HL-60 (cell line): ENCODE data around the gene RCOR3.
A peak's percentile ranks its signal among the peaks of the same experiment; 100 is the strongest.

Experiments
- DNase-seq, 2 experiments: peaks; one replicate each; pipeline ENCODE4 v3.0.0-alpha.2; 2010 to 2020; ENCODE audit warnings: low read depth in 1 of 2, low spot score in 1 of 2
- H3K27ac ChIP-seq: fragments of 250-450 bp; sonication (Bioruptor Pico); replicated peaks from 2 replicates; pipeline ENCODE4 v1.5.1; 2020; ENCODE audit warnings: mild to moderate bottlenecking, moderate library complexity
- H3K27me3 ChIP-seq: fragments of 250-450 bp; sonication (Bioruptor Pico); 2 replicates; pipeline ENCODE4 v1.5.1; 2021; ENCODE audit warnings: mild to moderate bottlenecking, moderate library complexity; ENCODE audit not compliant: insufficient read depth, poor library complexity, severe bottlenecking
- H3K4me3 ChIP-seq: replicated peaks from 2 replicates; pipeline ENCODE4 v1.5.1; 2011; ENCODE audit warnings: mild to moderate bottlenecking, control low read depth, low read length; ENCODE audit not compliant: insufficient read depth
- CTCF ChIP-seq: IDR thresholded peaks from one replicate; pipeline ENCODE4 v1.5.1; 2011; ENCODE audit warnings: low read length, control low read depth, inconsistent platforms; ENCODE audit not compliant: insufficient read depth
- GABPA ChIP-seq: IDR thresholded peaks from 2 replicates; pipeline ENCODE4 v1.6.1; 2012; ENCODE audit warnings: low read depth
- POLR2AphosphoS5 ChIP-seq: IDR thresholded peaks from 2 replicates; pipeline ENCODE4 v1.6.1; 2012; ENCODE audit warnings: low read depth
- REST ChIP-seq: IDR thresholded peaks from 2 replicates; pipeline ENCODE4 v1.6.1; 2012; ENCODE audit warnings: low read depth; ENCODE audit not compliant: insufficient replicate concordance
- SPI1 ChIP-seq: IDR thresholded peaks from 2 replicates; pipeline ENCODE4 v1.6.1; 2012; ENCODE audit warnings: low read depth, mild to moderate bottlenecking, borderline replicate concordance

The RCOR3 gene

DNA sequence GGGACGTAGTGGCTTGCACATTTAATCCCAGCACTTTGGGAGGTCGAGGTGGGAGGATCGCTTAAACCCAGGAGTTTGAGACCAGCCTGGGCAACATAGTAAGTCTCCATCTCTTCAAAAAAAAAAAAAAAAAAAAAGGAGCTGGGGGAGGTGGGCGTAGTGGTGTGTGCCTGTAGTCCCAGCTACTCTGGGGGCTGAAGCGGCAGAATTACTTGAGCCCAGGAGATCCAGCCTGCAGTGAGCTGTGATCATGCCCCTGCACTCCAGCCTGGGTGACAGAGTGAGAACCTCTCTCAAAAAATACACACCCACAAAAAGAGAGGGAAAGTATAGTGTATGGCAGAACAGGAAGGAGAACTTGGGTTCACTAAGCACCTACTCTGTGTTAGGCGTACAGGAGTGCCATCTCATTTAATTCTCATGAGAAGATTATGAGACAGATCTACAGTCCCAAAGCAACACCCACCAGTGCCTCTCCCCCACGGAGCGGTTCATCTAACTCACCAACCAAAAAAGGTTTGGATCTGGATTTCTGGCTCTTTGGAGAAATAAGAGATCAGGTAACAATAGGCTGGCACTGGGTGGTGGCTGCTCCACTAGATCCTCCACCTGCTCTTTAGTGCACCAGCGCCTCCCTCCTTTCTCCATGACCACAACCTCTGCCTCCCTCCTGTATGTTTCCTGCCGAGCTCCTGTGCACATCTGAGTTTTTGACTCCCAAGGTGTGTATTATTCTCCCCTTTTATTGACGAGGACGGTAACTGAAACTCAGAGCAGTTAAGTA lies 66.0 kb downstream of the RCOR3 start:
- no peak overlapping the region for H3K27ac ChIP-seq
- no peak for TF ChIP-seq CTCF
- DNase-seq = no peak
- H3K27me3 ChIP-seq = peaks cover 20% of the 10 kb centered on the region
- no peak overlapping the region for H3K4me3 ChIP-seq

GRCh38 chr1:211326140-211326527 lies 67.0 kb downstream of the RCOR3 start:
- Histone ChIP-seq H3K4me3 (no peak overlapping the region), H3K27ac (no peak overlapping the region), H3K27me3 (peaks cover 20% of the 10 kb centered on the region)
- no peak for TF ChIP-seq SPI1
- no peak for TF ChIP-seq GABPA
- TF ChIP-seq REST = no peak
- TF ChIP-seq POLR2AphosphoS5 = no peak
- TF ChIP-seq CTCF = no peak
- no peak for DNase-seq

- TF ChIP-seq CTCF (no peak), REST (no peak), SPI1 (no peak), GABPA (no peak), POLR2AphosphoS5 (no peak)
- Histone ChIP-seq H3K27ac (no peak within 1 kb of the TSS), H3K4me3 (peak within 1 kb of the TSS; percentile 40), H3K27me3 (peaks cover 20% of the 10 kb centered on the region)
- no peak for DNase-seq
Observed at GRCh38 chr1:211326528-211327345, 67.6 kb downstream of the RCOR3 start, which contains the start of gene TRAF5. Gene TRAF5 (plus strand): TSS chr1:211326833. CDS start chr1:211353240, 26,407 bp downstream.
